IMR-90 (cell line): ENCODE measurements around the gene MTAP. TPM values are rescaled to one million over a fixed set of nuclear protein-coding genes. Genes with fewer than 3 reads are reported as not detected.

Experiments used
- ATAC-seq: fragments of 200-7000 bp; cut with Tn5 transposase; 2 replicates; pipeline ENCODE4 v1.9.1; 2020; ENCODE audit warnings: low read depth, mild to moderate bottlenecking, moderate library complexity
- BruUV-seq: library from RNA; stranded (reverse); fragments of 400-500 nt; replicated peaks from 2 replicates; lab custom pipeline; 2021; lab: Mats Ljungman, UMichigan
- CTCF ChIA-PET: fragments of 300-600 bp; formaldehyde crosslinking; extraction: SDS; loops from one replicate; lab custom pipeline; 2021; ENCODE audit warnings: antibody characterized with exemption; lab: Yijun Ruan, JAX
- POLR2A ChIA-PET: fragments of 300-600 bp; sonication (Branson Sonifier 250); formaldehyde crosslinking; loops from one replicate; lab custom pipeline; 2022; ENCODE audit warnings: antibody characterized with exemption; ENCODE audit not compliant: unreplicated experiment; lab: Charles Lee
- DNase-seq: peaks from one replicate; pipeline ENCODE4 v3.0.0; 2013
- H2AFZ ChIP-seq: replicated peaks from 2 replicates; pipeline ENCODE3; 2013; ENCODE audit warnings: low read length, mild to moderate bottlenecking; ENCODE audit not compliant: poor library complexity
- H2AK5ac ChIP-seq: 2 replicates; pipeline ENCODE4 v1.6.1; 2013; ENCODE audit warnings: low read depth, low read length, inconsistent platforms
- H2AK9ac ChIP-seq: replicated peaks from 2 replicates; pipeline ENCODE3; 2013; ENCODE audit warnings: mild to moderate bottlenecking, low read depth, low read length, moderate library complexity; ENCODE audit not compliant: poor library complexity
- H2BK120ac ChIP-seq: 2 replicates; pipeline ENCODE4 v1.6.1; 2013; ENCODE audit warnings: low read depth, low read length, inconsistent platforms
- H2BK15ac ChIP-seq: 3 replicates; pipeline ENCODE4 v1.6.1; 2013; ENCODE audit warnings: low read depth, low read length, inconsistent platforms
- H2BK20ac ChIP-seq: 2 replicates; pipeline ENCODE4 v1.6.1; 2013; ENCODE audit warnings: low read depth, mild to moderate bottlenecking, inconsistent platforms, low read length, moderate library complexity
- H2BK5ac ChIP-seq: 2 replicates; pipeline ENCODE4 v1.6.1; 2013; ENCODE audit warnings: mild to moderate bottlenecking, low read depth, low read length, inconsistent platforms; ENCODE audit not compliant: poor library complexity, severe bottlenecking
- H3K14ac ChIP-seq: replicated peaks from 2 replicates; pipeline ENCODE4 v1.6.1; 2013; ENCODE audit warnings: low read depth, low read length, inconsistent platforms
- H3K18ac ChIP-seq: 2 replicates; pipeline ENCODE4 v1.6.1; 2013; ENCODE audit warnings: low read depth, low read length, control low read depth
- H3K23ac ChIP-seq: 2 replicates; pipeline ENCODE4 v1.6.1; 2013; ENCODE audit warnings: low read depth, low read length, inconsistent platforms
- H3K27ac ChIP-seq: 2 replicates; pipeline ENCODE4 v1.5.1; 2013; ENCODE audit warnings: mild to moderate bottlenecking, control low read depth, low read length; ENCODE audit not compliant: insufficient read depth
- H3K27me3 ChIP-seq: 2 replicates; pipeline ENCODE4 v1.6.1; 2013; ENCODE audit warnings: low read length; ENCODE audit not compliant: control insufficient read depth, insufficient read depth
- H3K36me3 ChIP-seq: 2 replicates; pipeline ENCODE4 v1.6.1; 2013; ENCODE audit warnings: low read length, mixed read lengths; ENCODE audit not compliant: control insufficient read depth, insufficient read depth
- H3K4ac ChIP-seq: 2 replicates; pipeline ENCODE4 v1.6.1; 2013; ENCODE audit warnings: low read depth, low read length, inconsistent platforms
- H3K4me1 ChIP-seq: 2 replicates; pipeline ENCODE4 v1.6.1; 2013; ENCODE audit warnings: low read length, mixed read lengths; ENCODE audit not compliant: control insufficient read depth, insufficient read depth
- H3K4me2 ChIP-seq: 2 replicates; pipeline ENCODE4 v1.6.1; 2013; ENCODE audit warnings: low read depth, mild to moderate bottlenecking, control low read depth, low read length, moderate library complexity
- H3K4me3 ChIP-seq: 2 replicates; pipeline ENCODE4 v1.5.1; 2013; ENCODE audit warnings: low read depth, mild to moderate bottlenecking, control low read depth, low read length, moderate library complexity; ENCODE audit not compliant: insufficient read depth
- H3K56ac ChIP-seq: 2 replicates; pipeline ENCODE4 v1.6.1; 2013; ENCODE audit warnings: low read length, inconsistent platforms; ENCODE audit not compliant: insufficient read depth; ENCODE audit errors: extremely low read depth
- H3K79me1 ChIP-seq, 2 experiments: 2 replicates each; pipeline ENCODE4 v1.6.1; 2013; ENCODE audit warnings: low read length in 2 of 2, inconsistent platforms in 1 of 2, low read depth in 1 of 2
- H3K9ac ChIP-seq: 2 replicates; pipeline ENCODE4 v1.6.1; 2013; ENCODE audit warnings: low read depth, low read length, control low read depth
- H3K9me1 ChIP-seq: 2 replicates; pipeline ENCODE4 v1.6.1; 2013; ENCODE audit warnings: low read length, inconsistent platforms; ENCODE audit not compliant: insufficient read depth
- H3K9me3 ChIP-seq: 2 replicates; pipeline ENCODE4 v1.6.1; 2013; ENCODE audit warnings: low read length; ENCODE audit not compliant: control insufficient read depth, insufficient read depth
- H4K20me1 ChIP-seq: 2 replicates; pipeline ENCODE4 v1.6.1; 2013; ENCODE audit warnings: low read length, inconsistent platforms; ENCODE audit not compliant: insufficient read depth
- H4K5ac ChIP-seq: 2 replicates; pipeline ENCODE4 v1.6.1; 2013; ENCODE audit warnings: mild to moderate bottlenecking, low read depth, low read length, control low read depth
- H4K8ac ChIP-seq, 2 experiments: 2 replicates each; pipeline ENCODE4 v1.6.1; 2013; ENCODE audit warnings: low read depth in 2 of 2, low read length in 2 of 2, control low read depth in 1 of 2, inconsistent platforms in 1 of 2
- H4K91ac ChIP-seq: 2 replicates; pipeline ENCODE4 v1.6.1; 2013; ENCODE audit warnings: low read depth, low read length, inconsistent platforms; ENCODE audit not compliant: insufficient read depth
- MXI1 ChIP-seq: IDR thresholded peaks from 2 replicates; pipeline ENCODE4 v1.6.1; 2012; ENCODE audit warnings: low read depth, mild to moderate bottlenecking, low read length, moderate library complexity, borderline replicate concordance
- NFE2L2 ChIP-seq: fragments of 150-350 bp; IDR thresholded peaks from 2 replicates; pipeline ENCODE4 v1.6.1; 2016; ENCODE audit warnings: low read depth, mild to moderate bottlenecking, low read length
- RAD21 ChIP-seq: IDR thresholded peaks from 2 replicates; pipeline ENCODE4 v1.6.1; 2012; ENCODE audit warnings: low read length, improper control_type of control experiment
- RCOR1 ChIP-seq: IDR thresholded peaks from 2 replicates; pipeline ENCODE4 v1.6.1; 2012; ENCODE audit warnings: mild to moderate bottlenecking, low read length, improper control_type of control experiment; ENCODE audit not compliant: insufficient replicate concordance
- RFX5 ChIP-seq: IDR thresholded peaks from 2 replicates; pipeline ENCODE4 v1.8.0; 2012; ENCODE audit warnings: low read depth, mild to moderate bottlenecking, low read length, moderate library complexity
- SMC3 ChIP-seq: fragments of 150-350 bp; IDR thresholded peaks from 2 replicates; pipeline ENCODE4 v1.6.1; 2016; ENCODE audit warnings: low read depth, mild to moderate bottlenecking, antibody characterized with exemption, low read length, moderate library complexity
- WGBS, 2 experiments: methylation state at CpG; one replicate each; pipeline versions ENCODE4 v1.1.5 to v1.1.7; 2013; ENCODE audit warnings: missing lambda C conversion rate in 2 of 2; ENCODE audit not compliant: insufficient read length in 1 of 2; ENCODE audit errors: extremely low coverage in 2 of 2; 5-methylcytosine and 5-hydroxymethylcytosine counted together
- dilution Hi-C: fragments of 300-500 bp; cut with HindIII; formaldehyde crosslinking; loops from one replicate; pipeline ENCODE4 v1.14.3; 2018; ENCODE audit warnings: low sequenced_read_pairs; ENCODE audit not compliant: unreplicated experiment
- in situ Hi-C: fragments of 300-500 bp; cut with MboI; formaldehyde crosslinking; loops from 3 replicates; pipeline ENCODE4 v1.14.3; 2019; ENCODE audit warnings: low sequenced_read_pairs, inconsistent platforms, mixed read lengths
- intact Hi-C: fragments of 100-400 bp; cut with micrococcal nuclease; formaldehyde crosslinking; loops from 2 replicates; pipeline ENCODE4 v1.10.0; 2022
- polyA plus RNA-seq, 3 experiments: library from polyadenylated mRNA; depleted of rRNA; stranded (reverse); fragments of >200 nt; gene quantifications; 2 replicates each; pipeline ENCODE4 v1.2.3, GENCODE V29; 2012; ENCODE audit warnings: low replicate concordance in 1 of 3
- total RNA-seq: library from RNA; depleted of rRNA; stranded (reverse); fragments of >200 nt; gene quantifications from 2 replicates; pipeline ENCODE4 v1.2.3, GENCODE V29; 2012
- TF ChIP-seq, protein P1 (sequence below): conservative IDR thresholded peaks from 2 replicates; pipeline ENCODE4 v1.5.1; 2012; ENCODE audit warnings: mild to moderate bottlenecking, low read depth, low read length, improper control_type of control experiment
- TF ChIP-seq, protein P2 (sequence below): fragments of 150-350 bp; IDR thresholded peaks from 2 replicates; pipeline ENCODE4 v1.6.1; 2017; ENCODE audit warnings: mild to moderate bottlenecking, antibody characterized with exemption, low read length, low read depth
- TF ChIP-seq, protein P3 (sequence below): fragments of 150-350 bp; IDR thresholded peaks from 2 replicates; pipeline ENCODE4 v1.6.1; 2016; ENCODE audit warnings: low read depth, mild to moderate bottlenecking, low read length, moderate library complexity, borderline replicate concordance

The MTAP gene
- total and polyA plus RNA-seq, 2 of the 4 experiments (the other 2 are of a cell fraction) = 15.7 to 50.9 TPM

DNA sequence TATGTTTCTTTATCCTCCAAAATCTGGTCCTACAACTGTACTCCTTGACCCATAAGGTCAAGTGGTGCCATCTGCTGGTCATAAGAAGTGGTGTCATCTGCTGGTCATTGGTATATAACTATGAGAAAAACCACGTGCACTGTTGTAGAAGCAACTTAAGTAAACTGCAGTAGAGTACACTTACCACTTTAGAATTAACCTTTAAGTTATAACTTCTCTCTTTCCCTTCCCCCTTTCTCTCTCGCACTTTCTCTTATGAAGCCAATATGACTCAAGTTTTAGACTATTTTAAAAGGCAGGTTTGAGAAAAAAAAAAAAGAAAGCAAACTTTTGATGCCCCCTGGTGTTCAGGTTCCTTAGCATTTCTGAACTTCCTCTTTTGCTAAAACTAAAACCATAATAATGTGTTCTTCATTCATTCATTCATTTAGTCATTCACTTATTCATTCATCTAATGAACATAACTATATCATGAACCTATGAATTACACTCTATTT is 12.8 kb upstream of the MTAP start:
- no peaks in the 10 kb centered on the region for H3K27me3 ChIP-seq
- no peak overlapping the region for H2AFZ ChIP-seq
- DNase-seq = peak; percentile 95
- dilution Hi-C loops = loop anchor here (25.0 kb wide), 1 partner anchor 227 kb away; no protein-coding TSS in a partner anchor
- no peaks in the 10 kb centered on the region for H3K36me3 ChIP-seq
- intact Hi-C loops = loop anchor here (1.0 to 5.0 kb wide), 11 partner anchors 80 to 554 kb away; no protein-coding TSS in a partner anchor
- H4K8ac ChIP-seq = no peak overlapping the region
- BruUV-seq = no TSS peak
- H3K56ac ChIP-seq = no peak overlapping the region
- no peak overlapping the region for H2BK20ac ChIP-seq
- peaks cover 0 to 3% of the 10 kb centered on the region in 2 experiments; a peak in 1 of 4 replicates for H3K79me1 ChIP-seq
- no peak overlapping the region for H2BK15ac ChIP-seq
- no peak overlapping the region for H4K5ac ChIP-seq
- ATAC-seq = peak; percentile 95
- no peaks in the 10 kb centered on the region for H3K4me1 ChIP-seq
- H4K20me1 ChIP-seq = no peaks in the 10 kb centered on the region
- no peak overlapping the region for H2BK5ac ChIP-seq
- ChIA-PET CTCF (interaction anchor here (0.7 to 1.5 kb wide), 3 partner anchors 76 to 355 kb away, joined by 3 to 4 read pairs (median 4); no protein-coding TSS in a partner anchor), POLR2A (interaction anchor here (0.6 kb wide), 1 partner anchor 194 kb away, joined by 3 read pairs; no protein-coding TSS in a partner anchor)
- peak overlapping the region; percentile 63; the same call in 1 of the 2 replicates for H3K4me2 ChIP-seq
- no peak overlapping the region for H2BK120ac ChIP-seq
- no peaks in the 10 kb centered on the region for H3K9me1 ChIP-seq
- peak overlapping the region; percentile 4; the same call in 1 of the 2 replicates for H3K4me3 ChIP-seq
- TF ChIP-seq RCOR1 = no peak
- no peak for TF ChIP-seq RFX5
- TF ChIP-seq, protein P1, sequence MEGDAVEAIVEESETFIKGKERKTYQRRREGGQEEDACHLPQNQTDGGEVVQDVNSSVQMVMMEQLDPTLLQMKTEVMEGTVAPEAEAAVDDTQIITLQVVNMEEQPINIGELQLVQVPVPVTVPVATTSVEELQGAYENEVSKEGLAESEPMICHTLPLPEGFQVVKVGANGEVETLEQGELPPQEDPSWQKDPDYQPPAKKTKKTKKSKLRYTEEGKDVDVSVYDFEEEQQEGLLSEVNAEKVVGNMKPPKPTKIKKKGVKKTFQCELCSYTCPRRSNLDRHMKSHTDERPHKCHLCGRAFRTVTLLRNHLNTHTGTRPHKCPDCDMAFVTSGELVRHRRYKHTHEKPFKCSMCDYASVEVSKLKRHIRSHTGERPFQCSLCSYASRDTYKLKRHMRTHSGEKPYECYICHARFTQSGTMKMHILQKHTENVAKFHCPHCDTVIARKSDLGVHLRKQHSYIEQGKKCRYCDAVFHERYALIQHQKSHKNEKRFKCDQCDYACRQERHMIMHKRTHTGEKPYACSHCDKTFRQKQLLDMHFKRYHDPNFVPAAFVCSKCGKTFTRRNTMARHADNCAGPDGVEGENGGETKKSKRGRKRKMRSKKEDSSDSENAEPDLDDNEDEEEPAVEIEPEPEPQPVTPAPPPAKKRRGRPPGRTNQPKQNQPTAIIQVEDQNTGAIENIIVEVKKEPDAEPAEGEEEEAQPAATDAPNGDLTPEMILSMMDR = peak; percentile 70
- TF ChIP-seq MXI1 = peak; percentile 73; the same call in 1 of the 2 replicates
- TF ChIP-seq NFE2L2 = no peak
- TF ChIP-seq, protein P2, sequence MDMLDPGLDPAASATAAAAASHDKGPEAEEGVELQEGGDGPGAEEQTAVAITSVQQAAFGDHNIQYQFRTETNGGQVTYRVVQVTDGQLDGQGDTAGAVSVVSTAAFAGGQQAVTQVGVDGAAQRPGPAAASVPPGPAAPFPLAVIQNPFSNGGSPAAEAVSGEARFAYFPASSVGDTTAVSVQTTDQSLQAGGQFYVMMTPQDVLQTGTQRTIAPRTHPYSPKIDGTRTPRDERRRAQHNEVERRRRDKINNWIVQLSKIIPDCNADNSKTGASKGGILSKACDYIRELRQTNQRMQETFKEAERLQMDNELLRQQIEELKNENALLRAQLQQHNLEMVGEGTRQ = peak; percentile 47
- TF ChIP-seq, protein P3, sequence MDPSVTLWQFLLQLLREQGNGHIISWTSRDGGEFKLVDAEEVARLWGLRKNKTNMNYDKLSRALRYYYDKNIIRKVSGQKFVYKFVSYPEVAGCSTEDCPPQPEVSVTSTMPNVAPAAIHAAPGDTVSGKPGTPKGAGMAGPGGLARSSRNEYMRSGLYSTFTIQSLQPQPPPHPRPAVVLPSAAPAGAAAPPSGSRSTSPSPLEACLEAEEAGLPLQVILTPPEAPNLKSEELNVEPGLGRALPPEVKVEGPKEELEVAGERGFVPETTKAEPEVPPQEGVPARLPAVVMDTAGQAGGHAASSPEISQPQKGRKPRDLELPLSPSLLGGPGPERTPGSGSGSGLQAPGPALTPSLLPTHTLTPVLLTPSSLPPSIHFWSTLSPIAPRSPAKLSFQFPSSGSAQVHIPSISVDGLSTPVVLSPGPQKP = no peak
- TF ChIP-seq RAD21 = peak; percentile 84
- TF ChIP-seq SMC3 = peak; percentile 85
- no peak overlapping the region for H3K27ac ChIP-seq
- H4K91ac ChIP-seq = no peak overlapping the region
- no peaks in the 10 kb centered on the region for H3K9me3 ChIP-seq
- H3K18ac ChIP-seq = no peak overlapping the region
- no peak overlapping the region for H3K14ac ChIP-seq
- in situ Hi-C loops = loop anchor here (10.0 to 25.0 kb wide), 3 partner anchors 102 to 577 kb away; partner anchors contain the start of genes IFNA10, IFNA16 and IFNA7
- no peak overlapping the region for H3K4ac ChIP-seq
- no peak overlapping the region for H2AK5ac ChIP-seq
- no peak overlapping the region for H3K9ac ChIP-seq
- H3K23ac ChIP-seq = no peak overlapping the region
- no CpG with 5 or more reads among the region's 2 CpGs for WGBS, 2 experiments
- H2AK9ac ChIP-seq = no peak overlapping the region
